A673 (cell line): ENCODE results near the gene NAIF1.

Experiments
- CTCF ChIP-seq: fragments of 300-800, 200-600 bp; sonication (generic); conservative IDR thresholded peaks from 2 replicates; pipeline ENCODE4 v1.5.1; 2017; ENCODE audit warnings: low read depth, mild to moderate bottlenecking, antibody characterized with exemption, low read length, moderate library complexity, mixed read lengths
- EZH2 ChIP-seq: fragments of 200-600 bp; sonication (generic); IDR thresholded peaks from 2 replicates; pipeline ENCODE4 v1.6.1; 2017; ENCODE audit warnings: borderline replicate concordance, low read depth, mild to moderate bottlenecking, mixed read lengths, antibody characterized with exemption, low read length; ENCODE audit not compliant: poor library complexity, severe bottlenecking

- TF ChIP-seq EZH2 (no peak), CTCF (no peak)
Observed at GRCh38 chr9:128047231-128047630, 19.9 kb downstream of the NAIF1 start.
